ENCODE measurements around the gene ECE1. TPM values are rescaled to one million over a fixed set of nuclear protein-coding genes. Genes with fewer than 3 reads are reported as not detected.

Gene ECE1
- total and polyA plus RNA-seq, 2 of the 8 experiments (the other 6 are each of a cell fraction or from before 2014, with no cell fraction given): 21.4 to 36.8 TPM

GRCh38 chr1:21291184-21291583 is 921 bp upstream of the ECE1 start (continued):
- TF ChIP-seq CHD1 (IDR thresholded peaks at IDR 0.05; ENCODE audit: low read depth, low read length) (no peak), SIN3A (conservative IDR thresholded peaks at IDR 0.05 in 1 of 2, IDR thresholded peaks at IDR 0.05 in 1 of 2; ENCODE audit: low read depth in 1 of 2, low read length in 2 of 2) (no peak), SP2 (IDR thresholded peaks at IDR 0.05; ENCODE audit: low read length) (no peak), SP4 (IDR thresholded peaks at IDR 0.05; ENCODE audit: low read length) (no peak), SAP30 (IDR thresholded peaks at IDR 0.05; ENCODE audit: insufficient read depth, insufficient replicate concordance, low read length) (no peak), POLR2A (IDR thresholded peaks at IDR 0.05; ENCODE audit: control extremely low read depth in 1 of 2, low read depth in 2 of 2, low read length in 2 of 2) (no peak), TAF7 (optimal IDR thresholded peaks at IDR 0.05; ENCODE audit: borderline replicate concordance, low read depth, low read length) (no peak)
